Ishikawa (cell line): ENCODE results near the gene PREX1.

Source experiments
- CEBPB ChIP-seq: IDR thresholded peaks from 2 replicates; pipeline ENCODE4 v1.6.1; 2012
- CREB1 ChIP-seq: IDR thresholded peaks from 2 replicates; pipeline ENCODE4 v1.6.1; 2012; ENCODE audit warnings: low read depth
- EGR1 ChIP-seq: IDR thresholded peaks from 2 replicates; pipeline ENCODE4 v1.6.1; 2012
- EP300 ChIP-seq: IDR thresholded peaks from 2 replicates; pipeline ENCODE4 v1.6.1; 2012; ENCODE audit warnings: borderline replicate concordance
- FOXM1 ChIP-seq: IDR thresholded peaks from 2 replicates; pipeline ENCODE4 v1.6.1; 2012; ENCODE audit warnings: low read depth, borderline replicate concordance
- NFIC ChIP-seq: IDR thresholded peaks from 2 replicates; pipeline ENCODE4 v1.6.1; 2012
- RAD21 ChIP-seq: IDR thresholded peaks from 2 replicates; pipeline ENCODE4 v1.6.1; 2012; ENCODE audit warnings: low read depth
- TAF1 ChIP-seq: IDR thresholded peaks from 2 replicates; pipeline ENCODE4 v1.6.1; 2012; ENCODE audit warnings: low read depth, mild to moderate bottlenecking
- TCF12 ChIP-seq: IDR thresholded peaks from 2 replicates; pipeline ENCODE4 v1.6.1; 2012; ENCODE audit warnings: low read depth
- YY1 ChIP-seq: IDR thresholded peaks from 2 replicates; pipeline ENCODE4 v1.6.1; 2012; ENCODE audit warnings: low read depth
- TF ChIP-seq, protein P1 (sequence below): IDR thresholded peaks from 2 replicates; pipeline ENCODE4 v1.6.1; 2012; ENCODE audit warnings: low read depth, mild to moderate bottlenecking
- TF ChIP-seq, protein P2 (sequence below): IDR thresholded peaks from 2 replicates; pipeline ENCODE4 v1.6.1; 2012

GRCh38 chr20:48741669-48742068, 86.1 kb downstream of the PREX1 start:
- TF ChIP-seq EP300, result no peak
- no peak for TF ChIP-seq EGR1
- TF ChIP-seq TAF1, result no peak
- TF ChIP-seq, protein P1, sequence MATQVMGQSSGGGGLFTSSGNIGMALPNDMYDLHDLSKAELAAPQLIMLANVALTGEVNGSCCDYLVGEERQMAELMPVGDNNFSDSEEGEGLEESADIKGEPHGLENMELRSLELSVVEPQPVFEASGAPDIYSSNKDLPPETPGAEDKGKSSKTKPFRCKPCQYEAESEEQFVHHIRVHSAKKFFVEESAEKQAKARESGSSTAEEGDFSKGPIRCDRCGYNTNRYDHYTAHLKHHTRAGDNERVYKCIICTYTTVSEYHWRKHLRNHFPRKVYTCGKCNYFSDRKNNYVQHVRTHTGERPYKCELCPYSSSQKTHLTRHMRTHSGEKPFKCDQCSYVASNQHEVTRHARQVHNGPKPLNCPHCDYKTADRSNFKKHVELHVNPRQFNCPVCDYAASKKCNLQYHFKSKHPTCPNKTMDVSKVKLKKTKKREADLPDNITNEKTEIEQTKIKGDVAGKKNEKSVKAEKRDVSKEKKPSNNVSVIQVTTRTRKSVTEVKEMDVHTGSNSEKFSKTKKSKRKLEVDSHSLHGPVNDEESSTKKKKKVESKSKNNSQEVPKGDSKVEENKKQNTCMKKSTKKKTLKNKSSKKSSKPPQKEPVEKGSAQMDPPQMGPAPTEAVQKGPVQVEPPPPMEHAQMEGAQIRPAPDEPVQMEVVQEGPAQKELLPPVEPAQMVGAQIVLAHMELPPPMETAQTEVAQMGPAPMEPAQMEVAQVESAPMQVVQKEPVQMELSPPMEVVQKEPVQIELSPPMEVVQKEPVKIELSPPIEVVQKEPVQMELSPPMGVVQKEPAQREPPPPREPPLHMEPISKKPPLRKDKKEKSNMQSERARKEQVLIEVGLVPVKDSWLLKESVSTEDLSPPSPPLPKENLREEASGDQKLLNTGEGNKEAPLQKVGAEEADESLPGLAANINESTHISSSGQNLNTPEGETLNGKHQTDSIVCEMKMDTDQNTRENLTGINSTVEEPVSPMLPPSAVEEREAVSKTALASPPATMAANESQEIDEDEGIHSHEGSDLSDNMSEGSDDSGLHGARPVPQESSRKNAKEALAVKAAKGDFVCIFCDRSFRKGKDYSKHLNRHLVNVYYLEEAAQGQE, result no peak
- TF ChIP-seq, protein P2, sequence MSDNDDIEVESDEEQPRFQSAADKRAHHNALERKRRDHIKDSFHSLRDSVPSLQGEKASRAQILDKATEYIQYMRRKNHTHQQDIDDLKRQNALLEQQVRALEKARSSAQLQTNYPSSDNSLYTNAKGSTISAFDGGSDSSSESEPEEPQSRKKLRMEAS, result no peak
- TF ChIP-seq NFIC, result no peak
- TF ChIP-seq FOXM1, result no peak
- no peak for TF ChIP-seq YY1
- no peak for TF ChIP-seq RAD21
- TF ChIP-seq CREB1, result no peak
- TF ChIP-seq TCF12, result no peak
- TF ChIP-seq CEBPB, result no peak
